HG03571 (cell line): ENCODE data around the gene TCF25.

Experiments used
- ATAC-seq: cut with Tn5 transposase; IDR thresholded peaks from one replicate; pipeline ENCODE4 v1.9.1; 2021; ENCODE audit not compliant: unreplicated experiment

The TCF25 gene

DNA sequence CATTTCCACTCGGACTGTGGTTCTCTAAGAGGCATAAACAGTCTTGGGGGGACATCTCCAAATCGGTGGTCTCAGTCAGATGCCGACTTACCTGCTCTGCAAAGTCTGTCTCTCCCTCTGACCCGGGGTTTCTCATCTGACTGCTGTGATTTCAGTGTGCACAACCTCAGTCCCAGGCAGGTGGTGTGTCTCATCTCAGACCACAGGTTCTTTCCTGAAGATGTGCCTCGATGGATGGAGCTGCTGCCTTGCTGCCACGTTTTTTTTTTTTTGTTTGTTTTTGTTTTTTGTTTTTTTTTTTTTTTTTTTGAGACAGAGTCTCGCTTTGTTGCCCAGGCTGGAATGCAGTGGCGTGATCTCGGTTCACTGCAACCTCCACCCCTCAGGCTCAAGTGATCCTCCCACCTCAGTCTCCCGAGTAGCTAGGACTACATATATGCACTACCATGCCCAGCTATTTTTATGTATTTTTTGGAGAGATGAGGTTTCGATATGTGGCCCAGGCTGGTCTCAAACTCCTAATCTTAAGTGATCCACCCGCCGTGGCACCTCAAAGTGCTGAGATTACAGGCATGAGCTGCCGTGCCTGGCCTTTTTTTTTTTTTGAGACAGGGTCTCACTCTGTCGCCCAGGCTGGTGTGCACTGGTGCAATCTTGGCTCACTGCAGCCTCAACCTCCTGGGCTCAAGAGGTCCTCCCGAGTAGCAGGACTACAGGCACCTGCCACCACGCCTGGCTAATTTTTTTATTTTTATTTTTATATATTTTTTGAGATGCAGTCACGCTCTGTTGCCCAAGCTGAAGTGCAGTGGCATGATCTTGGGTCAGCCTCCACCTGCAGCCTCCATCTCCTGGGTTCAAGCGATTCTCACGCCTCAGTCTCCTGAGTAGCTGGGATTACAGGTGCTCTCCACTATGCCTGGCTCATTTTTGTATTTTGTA, 29.7 kb upstream of the TCF25 start:
- no peak for ATAC-seq

DNA sequence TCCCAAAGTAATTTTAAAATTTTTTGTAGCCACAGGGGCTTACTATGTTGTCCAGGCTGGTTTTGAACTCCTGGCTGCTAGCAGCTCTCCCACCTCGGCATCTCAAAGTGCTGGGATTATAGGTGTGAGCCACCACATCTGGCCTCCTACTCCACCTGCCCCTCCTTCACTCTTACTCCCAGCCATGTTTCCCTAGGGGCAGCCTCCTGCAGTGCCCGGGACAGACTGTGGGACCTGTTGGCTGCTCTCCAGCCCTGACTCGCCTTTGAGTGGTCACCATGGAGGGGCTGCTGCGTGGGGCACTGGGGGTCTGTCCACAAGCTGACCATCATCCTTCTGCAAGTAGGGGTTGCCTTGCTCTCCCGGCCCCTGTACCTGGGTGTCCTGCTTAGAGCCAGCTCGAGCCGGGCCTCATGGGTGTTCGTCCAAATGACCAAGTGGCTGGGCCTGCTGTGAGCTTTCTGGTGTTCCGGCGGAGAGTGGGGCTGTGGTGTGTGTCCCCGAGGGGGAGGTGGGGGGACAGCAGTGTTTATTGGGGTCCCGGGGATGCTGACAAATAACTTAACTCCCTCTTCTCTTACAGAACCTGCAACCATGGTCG, 28.6 kb upstream of the TCF25 start:
- no peak for ATAC-seq

DNA sequence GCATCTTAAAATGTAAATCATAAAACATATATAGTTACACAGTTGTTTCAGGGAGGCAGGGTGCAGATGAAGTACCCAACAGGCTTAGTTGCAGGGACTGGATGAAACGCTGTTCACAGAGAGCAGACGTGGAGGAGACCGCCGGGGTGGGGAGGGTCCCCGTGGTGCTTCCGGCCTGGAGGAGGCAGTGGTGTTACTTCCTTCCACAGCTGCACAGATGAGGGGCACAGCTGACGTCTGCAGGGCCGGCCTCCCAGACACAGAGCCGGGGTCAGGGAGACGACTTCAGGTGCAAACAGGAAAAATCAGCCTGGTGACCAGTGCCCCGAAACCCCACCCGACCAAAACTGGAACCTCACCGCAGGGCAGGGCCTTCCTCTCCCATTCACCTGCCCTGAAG, 28.0 kb upstream of the TCF25 start:
- ATAC-seq, result no peak

- no peak for ATAC-seq
Measured at GRCh38 chr16:89847051-89847939, 26.1 kb upstream of the TCF25 start.

- ATAC-seq, result no peak
Measured at GRCh38 chr16:89847940-89848297, 25.5 kb upstream of the TCF25 start.

- ATAC-seq, result no peak
Measured at GRCh38 chr16:89848974-89849373, 24.4 kb upstream of the TCF25 start.

- no peak for ATAC-seq
Measured at GRCh38 chr16:89853306-89853993, 19.9 kb upstream of the TCF25 start.

- no peak for ATAC-seq
Measured at GRCh38 chr16:89855301-89855945, 18.0 kb upstream of the TCF25 start.

- no peak for ATAC-seq
Measured at GRCh38 chr16:89855986-89856385, 17.4 kb upstream of the TCF25 start.

DNA sequence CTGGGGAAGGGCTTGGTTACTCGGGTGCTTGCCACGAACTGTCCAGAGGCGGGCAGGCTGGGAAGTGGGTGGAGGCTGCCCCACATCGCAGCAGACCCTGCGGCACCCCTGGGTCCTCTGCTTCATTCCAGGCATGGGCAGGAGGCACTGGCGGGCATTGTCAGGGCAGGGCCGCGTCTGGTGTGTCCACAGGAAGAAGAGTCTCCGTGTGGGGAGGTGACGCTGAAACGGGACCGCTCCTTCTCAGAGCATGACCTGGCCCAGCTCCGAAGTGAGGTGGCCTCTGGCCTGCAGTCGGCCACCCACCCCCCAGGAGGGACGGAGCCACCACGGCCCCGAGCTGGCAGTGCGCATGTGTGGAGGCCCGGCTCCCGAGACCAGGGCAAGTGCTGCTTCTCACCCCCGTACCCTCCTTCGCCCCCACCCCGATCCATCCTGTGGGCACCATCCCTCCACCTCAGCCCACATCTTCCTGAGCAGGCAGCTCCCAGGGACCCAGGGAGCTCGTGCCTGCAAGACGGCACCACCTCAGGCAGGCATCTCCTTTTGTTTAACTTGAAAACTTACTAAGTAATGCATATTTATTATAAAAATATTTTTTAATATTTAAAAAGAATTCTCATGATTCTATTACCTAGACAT, 14.3 kb upstream of the TCF25 start:
- ATAC-seq, result no peak

DNA sequence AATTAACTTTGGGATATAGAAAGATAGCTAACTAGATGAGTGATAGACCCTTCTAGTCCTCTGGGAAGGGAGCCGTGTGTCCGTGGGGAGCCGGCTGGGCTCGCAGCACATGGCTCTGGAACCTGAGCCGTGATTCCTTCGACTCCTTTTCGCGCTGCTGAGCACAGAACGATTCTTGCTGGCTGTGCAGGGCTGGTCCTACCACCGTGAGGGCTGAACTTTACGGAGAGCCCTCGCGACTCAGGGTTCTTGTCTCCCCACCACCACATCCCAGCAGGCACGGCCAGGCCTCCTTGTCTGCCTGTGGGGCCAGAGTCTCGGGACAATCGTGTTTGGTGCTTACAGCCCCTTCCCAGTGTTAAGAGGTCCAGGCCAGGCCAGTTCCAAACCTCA, 13.8 kb upstream of the TCF25 start:
- ATAC-seq, result no peak

DNA sequence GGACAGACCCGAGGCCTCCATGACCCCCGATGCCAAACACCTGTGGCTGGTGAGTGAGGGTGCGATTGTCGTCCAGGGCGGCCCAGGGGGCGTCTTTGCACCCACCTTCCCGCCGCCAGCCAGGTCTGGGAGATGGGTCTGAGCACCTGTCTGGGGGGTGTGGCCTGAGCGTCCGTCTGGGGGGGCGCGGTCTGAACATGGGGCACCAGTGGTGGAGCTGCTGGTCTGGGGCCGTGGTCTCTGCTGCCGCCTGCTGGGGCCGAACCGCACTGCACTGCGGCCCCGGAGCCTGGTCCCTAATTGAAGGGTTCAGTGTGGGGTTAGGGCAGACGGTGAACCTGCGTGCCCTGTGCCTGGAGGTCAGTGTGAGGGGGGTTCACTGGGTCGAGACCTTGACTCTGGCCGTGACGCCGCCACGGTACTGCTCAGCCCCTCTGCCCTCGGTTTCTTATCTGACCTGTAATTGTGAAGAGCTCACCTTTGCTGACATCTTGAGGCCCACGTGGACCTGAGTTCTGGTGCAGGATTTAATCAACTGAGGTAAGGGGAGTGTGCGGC, 12.6 kb upstream of the TCF25 start:
- no peak for ATAC-seq

DNA sequence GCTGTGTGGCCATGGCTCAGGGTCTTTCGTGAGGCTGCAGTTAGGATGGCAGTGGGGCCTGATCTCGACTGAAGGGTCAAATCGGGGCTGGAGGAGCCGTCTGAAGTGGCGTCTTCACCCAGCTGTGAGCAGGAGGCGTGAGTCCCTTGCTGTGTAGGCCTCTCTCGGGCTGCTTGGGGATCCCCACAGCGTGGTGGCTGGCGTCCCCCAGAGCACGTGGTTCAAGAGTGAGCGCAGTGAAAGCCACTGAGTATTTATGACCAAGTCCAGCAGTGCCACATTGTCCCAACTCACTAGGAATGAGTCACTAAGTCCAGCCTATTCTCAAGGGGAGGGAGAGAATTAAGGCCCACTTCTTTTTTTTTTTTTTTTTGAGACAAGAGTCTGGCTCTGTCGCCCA, 11.7 kb upstream of the TCF25 start:
- no peak for ATAC-seq

GRCh38 chr16:89862732-89863131, 10.7 kb upstream of the TCF25 start:
- ATAC-seq, result no peak

DNA sequence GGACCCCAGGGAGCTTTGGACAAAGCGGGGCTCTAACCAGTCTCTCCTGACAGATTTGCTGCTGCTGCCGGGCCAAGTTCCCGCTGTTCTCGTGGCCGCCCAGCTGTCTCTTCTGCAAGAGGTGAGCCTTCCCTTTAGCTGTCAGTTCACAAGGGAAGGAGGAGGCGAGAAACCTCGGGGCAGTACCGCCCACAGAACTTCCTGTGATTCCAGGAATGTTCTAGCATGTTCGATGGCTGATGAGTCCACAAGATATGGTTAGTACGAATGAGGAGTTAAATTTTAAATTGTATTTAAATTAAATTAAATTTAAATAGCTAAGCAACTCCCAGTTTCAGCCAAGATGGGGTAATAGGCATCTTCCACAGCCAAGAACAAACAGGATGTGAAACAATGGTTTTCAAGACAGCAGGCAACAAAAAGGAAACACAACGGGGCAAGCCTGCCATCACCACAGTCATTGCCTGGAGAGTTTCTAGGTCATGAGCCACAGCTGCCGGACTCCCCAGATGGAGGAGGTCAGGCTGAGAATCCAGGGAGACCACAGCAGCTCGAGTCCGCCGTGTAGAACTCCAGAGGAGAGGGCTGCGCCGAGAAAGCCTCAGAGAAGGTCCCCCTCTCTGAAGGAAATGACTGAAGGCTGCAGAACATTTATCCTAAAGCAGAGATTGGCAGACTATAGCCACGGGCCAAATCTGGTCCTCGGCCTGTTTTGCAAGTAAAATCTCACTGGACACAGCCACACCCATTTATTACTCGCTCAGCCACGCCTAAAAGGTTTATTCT, 9.5 kb upstream of the TCF25 start:
- ATAC-seq, result peak; percentile 62

DNA sequence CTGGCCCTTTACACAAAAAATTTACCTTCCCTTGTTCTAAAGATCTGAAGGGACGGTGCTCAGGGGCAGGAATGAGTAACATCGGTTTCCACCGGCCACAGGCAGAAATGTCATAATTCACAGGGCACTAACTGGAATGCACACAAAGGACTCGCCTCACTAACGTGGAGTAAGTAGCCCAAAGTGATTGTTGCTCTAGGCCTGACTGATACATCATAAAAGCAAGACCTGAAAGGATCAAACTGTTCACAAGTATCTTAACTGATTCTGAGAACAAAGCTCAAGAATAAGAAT, 8.9 kb upstream of the TCF25 start:
- ATAC-seq, result no peak

DNA sequence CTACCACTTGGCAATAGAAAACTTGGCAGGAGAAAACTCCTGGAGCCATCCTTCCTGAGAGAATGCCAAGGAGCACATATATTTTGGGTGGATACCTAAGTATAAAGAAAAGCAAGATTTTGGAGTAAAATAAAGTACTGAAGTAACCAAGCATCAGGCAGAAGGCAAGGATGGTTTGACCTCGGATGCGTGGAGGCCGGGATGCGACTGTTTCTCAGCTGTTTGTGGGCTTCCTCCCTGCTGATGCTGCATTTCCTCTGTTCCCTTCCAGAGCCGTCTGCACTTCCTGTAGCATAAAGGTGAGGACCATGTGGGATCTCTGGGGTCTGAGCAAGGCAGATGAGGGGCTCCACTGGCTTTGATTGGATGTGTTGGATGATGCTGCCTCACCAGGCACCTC, 5.5 kb upstream of the TCF25 start:
- ATAC-seq, result no peak

DNA sequence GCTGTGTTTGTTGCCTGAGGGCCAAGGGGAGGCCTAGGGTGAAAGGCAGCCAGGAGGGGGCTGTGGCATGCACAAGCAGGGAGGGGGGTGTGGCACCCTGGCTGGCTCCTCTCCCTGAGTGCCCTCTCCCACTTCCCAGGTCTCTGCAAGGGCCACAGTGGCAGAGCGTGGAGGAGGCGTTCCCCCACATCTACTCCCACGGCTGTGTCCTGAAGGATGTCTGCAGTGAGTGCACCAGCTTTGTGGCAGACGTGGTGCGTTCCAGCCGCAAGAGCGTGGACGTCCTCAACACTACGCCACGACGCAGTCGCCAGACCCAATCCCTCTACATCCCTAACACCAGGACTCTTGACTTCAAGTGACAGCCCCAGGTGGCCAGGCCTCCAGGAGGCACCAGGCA, 3.5 kb upstream of the TCF25 start:
- ATAC-seq, result no peak

DNA sequence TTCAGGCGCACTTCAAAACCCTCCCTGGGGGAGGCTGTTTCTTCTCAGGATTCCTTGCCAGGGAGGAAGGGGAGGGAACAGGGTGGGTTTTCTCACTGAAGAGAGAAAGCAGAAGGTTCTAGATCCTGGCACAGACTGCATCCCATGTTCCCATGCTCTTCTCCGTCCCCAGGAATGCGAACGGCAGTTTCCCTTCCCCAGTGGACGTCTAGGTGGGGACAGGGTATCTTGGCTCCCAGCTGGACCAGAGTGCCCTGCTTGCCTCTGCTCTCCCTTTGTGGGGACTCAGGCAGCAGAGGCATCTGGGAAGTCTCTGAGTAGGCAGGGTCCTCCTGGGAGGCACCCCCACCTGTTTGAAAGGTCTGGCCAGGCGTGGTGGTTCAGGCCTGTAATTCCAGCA, 3.0 kb upstream of the TCF25 start:
- no peak for ATAC-seq
